ENCODE data around the gene PCYT2.

Gene PCYT2

DNA sequence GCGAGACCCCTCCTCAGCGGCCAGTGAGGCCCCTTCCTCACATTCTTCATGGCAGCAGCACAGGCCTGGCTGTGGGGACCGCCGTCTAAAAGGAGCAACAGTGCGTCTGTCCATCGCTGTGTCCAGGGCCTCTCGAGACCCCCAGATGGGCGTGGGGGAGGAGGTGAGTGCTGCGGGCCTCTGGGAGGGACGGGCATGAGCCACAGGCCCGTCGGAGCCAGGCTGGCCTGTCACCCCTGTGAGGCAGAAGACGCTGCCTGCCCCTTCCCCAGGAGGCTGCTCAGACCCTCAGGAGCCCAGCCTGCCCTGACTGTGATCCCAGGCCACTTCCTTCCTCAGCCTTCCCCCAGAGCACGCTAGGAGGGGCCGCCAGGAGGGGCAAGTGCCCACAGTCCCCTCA, 28.0 kb upstream of the PCYT2 start:
- no peak for TF ChIP-seq CTCF (IDR thresholded peaks at IDR 0.05; ENCODE audit: low read depth, low read length, missing control alignments)
- DNase-seq: no peak
- Histone ChIP-seq H3K36me3 (replicated peaks) (peaks cover 7% of the 10 kb centered on the region), H3K4me3 (ENCODE audit: low read depth, low read length) (no peak overlapping the region), H3K27ac (no peak overlapping the region), H3K27me3 (replicated peaks) (peaks cover 6% of the 10 kb centered on the region)
- in situ Hi-C loops (cut with HindIII; ENCODE audit: low pct_ligation_motif_present, low sequenced_read_pairs): no loop called here

DNA sequence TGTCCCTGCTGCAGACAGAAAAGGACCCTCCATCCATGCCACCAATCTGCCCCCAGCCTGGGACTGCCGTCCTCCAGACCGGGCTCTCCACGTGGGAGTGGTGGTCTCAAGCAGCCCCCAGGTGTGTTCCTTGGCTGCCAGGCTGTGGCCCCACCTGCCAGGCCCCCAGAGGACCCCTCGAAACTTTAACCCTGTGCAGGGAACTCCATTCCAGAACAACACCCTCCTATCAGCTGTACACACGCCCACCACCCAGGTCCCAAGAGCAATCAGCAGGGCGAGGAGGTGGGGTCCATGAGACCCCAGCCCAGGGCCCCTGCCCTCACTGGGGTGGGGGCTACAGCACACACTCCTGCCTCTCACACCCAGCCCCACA, 24.5 kb upstream of the PCYT2 start:
- DNase-seq: no peak
- H3K27me3 ChIP-seq (replicated peaks): no peaks in the 10 kb centered on the region
- peak overlapping the region; percentile 35 for H3K4me3 ChIP-seq (ENCODE audit: low read depth, low read length)
- H3K36me3 ChIP-seq (replicated peaks): peaks cover 10% of the 10 kb centered on the region
- in situ Hi-C loops (cut with HindIII; ENCODE audit: low pct_ligation_motif_present, low sequenced_read_pairs): no loop called here
- TF ChIP-seq CTCF (IDR thresholded peaks at IDR 0.05; ENCODE audit: low read depth, low read length, missing control alignments): no peak
- H3K27ac ChIP-seq: no peak overlapping the region

DNA sequence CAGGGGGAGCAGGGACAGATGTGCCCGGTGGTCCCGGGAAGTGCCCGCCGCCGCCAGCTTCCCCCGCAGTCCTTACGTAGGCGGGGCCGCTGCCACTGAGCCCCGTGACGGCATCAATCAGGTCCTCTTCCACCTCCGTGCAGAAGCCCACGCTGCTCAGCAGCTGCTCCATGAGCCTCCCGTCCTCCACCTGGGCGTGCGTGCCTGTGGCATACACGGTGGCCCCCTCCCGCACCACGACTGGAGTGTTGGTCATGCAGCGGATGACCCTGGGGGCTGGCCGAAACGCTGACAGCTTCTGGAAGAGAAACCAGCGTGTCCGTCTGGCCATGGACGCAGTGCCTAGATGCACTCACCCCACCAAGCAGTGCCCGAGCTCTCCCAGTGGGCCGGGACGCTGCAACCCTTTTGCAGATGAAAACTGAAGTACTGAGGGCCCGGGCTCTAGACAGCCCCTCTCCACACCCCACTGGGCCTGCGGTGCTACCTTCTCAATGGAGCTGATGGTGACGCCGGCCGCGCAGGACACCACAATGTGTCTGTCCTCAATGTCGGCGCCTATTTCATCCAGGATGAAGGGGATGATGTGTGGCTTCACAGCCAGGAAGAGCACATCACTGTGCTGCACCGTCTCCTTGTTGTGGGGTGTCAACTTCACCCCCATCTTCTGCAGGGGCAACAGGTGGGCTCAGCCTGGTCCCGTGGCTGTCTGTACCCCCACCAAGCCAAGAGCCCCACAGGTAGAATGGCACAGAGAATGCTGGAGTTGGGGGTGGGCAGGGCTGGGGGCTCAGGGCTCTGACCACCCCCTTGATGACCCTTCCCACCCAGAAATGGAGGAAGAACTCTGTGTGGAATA, 23.9 kb upstream of the PCYT2 start:
- Histone ChIP-seq H3K36me3 (replicated peaks) (peaks cover 10% of the 10 kb centered on the region), H3K27me3 (replicated peaks) (no peaks in the 10 kb centered on the region), H3K4me3 (ENCODE audit: low read depth, low read length) (no peak overlapping the region), H3K27ac (no peak overlapping the region)
- in situ Hi-C loops (cut with HindIII; ENCODE audit: low pct_ligation_motif_present, low sequenced_read_pairs): no loop called here
- no peak for DNase-seq
- TF ChIP-seq CTCF (IDR thresholded peaks at IDR 0.05; ENCODE audit: low read depth, low read length, missing control alignments): no peak

DNA sequence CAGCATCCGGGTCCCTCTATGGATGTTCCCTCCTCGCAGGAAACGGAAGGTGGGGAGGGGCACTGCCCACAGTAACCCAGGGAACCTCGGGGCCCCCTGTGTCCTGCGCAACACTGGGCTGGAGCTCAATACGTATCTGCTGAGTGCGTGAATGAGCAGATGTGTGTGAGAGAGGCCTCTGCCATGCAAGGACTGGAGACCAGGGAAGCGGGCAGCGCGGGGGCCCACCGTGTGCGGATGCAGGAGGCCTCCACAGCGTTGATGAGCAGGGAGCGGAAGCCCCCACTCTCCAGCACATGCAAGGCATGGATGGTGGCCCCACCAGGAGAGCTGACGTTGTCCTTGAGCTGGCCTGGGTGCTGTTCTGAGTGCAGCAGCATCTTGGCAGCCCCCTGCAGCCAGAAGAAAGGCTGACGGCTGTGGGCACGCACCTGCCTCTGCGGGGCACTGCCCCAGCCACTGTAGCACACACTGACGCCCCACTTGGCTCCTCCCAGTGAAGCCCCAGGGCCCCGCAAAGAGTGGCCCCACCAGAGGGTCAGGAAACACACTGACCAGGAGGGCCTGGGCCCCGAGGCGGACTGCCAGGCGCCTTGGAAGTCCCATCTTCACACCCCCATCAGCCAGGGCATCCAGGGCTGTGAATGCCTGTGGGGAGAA, 23.0 kb upstream of the PCYT2 start:
- H3K27me3 ChIP-seq (replicated peaks): no peaks in the 10 kb centered on the region
- no peak for DNase-seq
- no peak overlapping the region for H3K27ac ChIP-seq
- in situ Hi-C loops (cut with HindIII; ENCODE audit: low pct_ligation_motif_present, low sequenced_read_pairs): no loop called here
- H3K4me3 ChIP-seq (ENCODE audit: low read depth, low read length): no peak overlapping the region
- peaks cover 10% of the 10 kb centered on the region for H3K36me3 ChIP-seq (replicated peaks)
- TF ChIP-seq CTCF (IDR thresholded peaks at IDR 0.05; ENCODE audit: low read depth, low read length, missing control alignments): no peak

- DNase-seq: no peak
- peaks cover 10% of the 10 kb centered on the region for H3K36me3 ChIP-seq (replicated peaks)
- H3K4me3 ChIP-seq (ENCODE audit: low read depth, low read length): no peak overlapping the region
- no peak overlapping the region for H3K27ac ChIP-seq
- no peak for TF ChIP-seq CTCF (IDR thresholded peaks at IDR 0.05; ENCODE audit: low read depth, low read length, missing control alignments)
- no peaks in the 10 kb centered on the region for H3K27me3 ChIP-seq (replicated peaks)
- in situ Hi-C loops (cut with HindIII; ENCODE audit: low pct_ligation_motif_present, low sequenced_read_pairs): no loop called here
Measured at GRCh38 chr17:81933178-81933699, 22.0 kb upstream of the PCYT2 start.
